Measurements from ENCODE around the gene PTBP1. TPM values are rescaled to one million over a fixed set of nuclear protein-coding genes. Genes with fewer than 3 reads are reported as not detected.

The PTBP1 gene
- total and polyA plus RNA-seq, 9 of the 15 experiments (the other 6 are each of a cell fraction or from before 2014, with no cell fraction given), result 14.0 to 759 (median 234) TPM

- 0 out of 2 replicates have a peak, but pooled peaks have one; percentile 25 for TF ChIP-seq CREB3L1 (IDR thresholded peaks at IDR 0.05; ENCODE audit: borderline replicate concordance, low read depth)
- TF ChIP-seq HNRNPUL1 (IDR thresholded peaks at IDR 0.05; ENCODE audit: low read length), result no peak
- TF ChIP-seq EHMT2 (IDR thresholded peaks at IDR 0.05), result no peak
- 0 out of 2 replicates have a peak, but pooled peaks have one; percentile 49 for TF ChIP-seq FOXP1 (CRISPR knock-in tag; IDR thresholded peaks at IDR 0.05)
- TF ChIP-seq HMG20A (CRISPR knock-in tag; conservative IDR thresholded peaks at IDR 0.05), result no peak
- no peak for TF ChIP-seq MCM3 (IDR thresholded peaks at IDR 0.05)
- no peak for TF ChIP-seq SMC3 (conservative IDR thresholded peaks at IDR 0.05; ENCODE audit: insufficient read depth, low read depth, low read length)
- TF ChIP-seq ZSCAN32 (CRISPR knock-in tag; IDR thresholded peaks at IDR 0.05), result no peak
- no peak for TF ChIP-seq NR0B1 (IDR thresholded peaks at IDR 0.05; ENCODE audit: partially characterized antibody)
- TF ChIP-seq ZNF217 (CRISPR knock-in tag; IDR thresholded peaks at IDR 0.05), result no peak
- peak; percentile 79; the same call in 1 of the 2 replicates for TF ChIP-seq LEF1 (IDR thresholded peaks at IDR 0.05)
- no peak for TF ChIP-seq DNMT1 (IDR thresholded peaks at IDR 0.05)
- TF ChIP-seq RCOR1 (IDR thresholded peaks at IDR 0.05; ENCODE audit: borderline replicate concordance in 1 of 2, low read depth in 2 of 2, low read length in 2 of 2), result peak in 1 of 2 experiments; percentile 77; a peak in 1 of 4 replicates
- TF ChIP-seq FOXK1 (CRISPR knock-in tag; IDR thresholded peaks at IDR 0.05; ENCODE audit: borderline replicate concordance), result no peak
- peak; percentile 76 for TF ChIP-seq RBFOX2 (IDR thresholded peaks at IDR 0.05; ENCODE audit: low read depth, low read length)
- TF ChIP-seq IRF1 (CRISPR knock-in tag; IDR thresholded peaks at IDR 0.05; ENCODE audit: borderline replicate concordance), result no peak
- no peak for TF ChIP-seq TCFL5 (CRISPR knock-in tag; conservative IDR thresholded peaks at IDR 0.05)
- TF ChIP-seq E2F3 (CRISPR knock-in tag; IDR thresholded peaks at IDR 0.05), result 0 out of 2 replicates have a peak, but pooled peaks have one; percentile 36
- no peak for TF ChIP-seq ZNF24 (IDR thresholded peaks at IDR 0.05)
- no peak for TF ChIP-seq PRDM10 (IDR thresholded peaks at IDR 0.05; ENCODE audit: partially characterized antibody)
- TF ChIP-seq KDM1A (IDR thresholded peaks at IDR 0.05), result peak in 1 of 2 experiments; percentile 61; a peak in 2 of 4 replicates
- no peak; the same call in 1 of the 2 replicates for TF ChIP-seq HIVEP1 (CRISPR knock-in tag; IDR thresholded peaks at IDR 0.05)
- TF ChIP-seq TCF15 (CRISPR knock-in tag; IDR thresholded peaks at IDR 0.05), result no peak
These were observed 26.4 kb downstream of the PTBP1 start (continued) for GRCh38 chr19:823565-824121.

All from K562 (cell line).